ENCODE measurements around the gene ICA1L. TPM values are rescaled to one million over a fixed set of nuclear protein-coding genes. Genes with fewer than 3 reads are reported as not detected.

The ICA1L gene
- polyA plus RNA-seq, 1 experiment: 3.3 TPM

DNA sequence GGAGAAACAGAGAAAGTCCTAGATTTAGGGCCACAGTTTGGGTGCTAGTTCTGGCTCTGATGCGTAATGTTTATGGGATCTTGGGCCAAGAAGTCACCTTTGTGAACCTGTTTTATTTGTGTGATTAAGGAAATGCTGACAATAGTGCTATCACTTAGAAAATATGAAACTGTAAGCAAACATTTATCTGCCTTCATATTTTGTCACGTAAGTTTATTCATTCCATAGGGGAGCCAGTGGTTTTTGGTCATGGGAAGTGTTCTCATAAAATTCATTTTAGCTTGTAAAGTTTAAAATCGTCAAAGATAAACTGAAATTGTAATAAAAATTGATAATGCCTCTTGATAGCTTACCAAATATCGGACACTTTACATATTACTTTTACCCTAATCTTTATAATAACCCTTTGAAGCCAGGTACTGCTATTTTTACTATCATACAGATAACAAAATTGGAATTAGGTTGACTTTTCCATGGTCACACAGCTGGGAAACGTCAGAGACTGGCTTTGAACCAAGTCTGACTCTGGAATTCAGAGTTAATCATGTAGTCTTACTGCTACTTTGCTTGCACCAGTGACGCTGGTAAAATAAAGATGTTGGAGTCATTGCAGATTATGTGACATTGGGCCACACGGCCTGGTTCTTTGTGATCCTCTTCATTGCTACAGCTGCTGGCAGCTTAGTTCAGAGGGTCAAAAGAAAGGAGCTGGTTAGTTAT is 99.7 kb downstream of the ICA1L start:
- CTCF ChIA-PET: interaction anchor here (0.9 to 1.8 kb wide), 2 partner anchors 183 kb away, joined by 3 to 6 read pairs; no protein-coding TSS in a partner anchor
- POLR2A ChIA-PET: no interaction called here

DNA sequence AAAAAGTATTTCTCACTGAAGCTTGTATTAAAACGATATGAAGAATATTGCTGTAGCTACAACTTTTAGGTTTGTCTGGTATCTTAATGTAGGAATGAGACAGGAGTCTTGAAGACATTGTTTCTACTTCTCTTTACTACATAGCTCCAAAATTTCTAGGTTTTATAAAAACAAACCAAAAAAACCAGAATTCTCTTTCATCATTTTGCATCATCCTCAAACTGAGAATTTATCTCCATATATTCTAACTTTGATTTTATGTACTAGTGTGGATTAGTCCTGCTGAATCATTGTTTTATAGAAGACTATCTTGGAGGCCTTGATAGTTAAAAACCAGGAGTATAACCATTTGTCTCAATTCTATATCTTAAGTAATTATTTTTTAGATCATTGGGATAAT is 100.2 kb downstream of the ICA1L start:
- ChIA-PET CTCF (interaction anchor here (0.9 kb wide), 1 partner anchor 182 kb away, joined by 3 read pairs; no protein-coding TSS in a partner anchor), POLR2A (no interaction called here)
- Histone ChIP-seq H3K4me3 (ENCODE audit: low read depth, low read length) (no peak overlapping the region), H3K27ac (ENCODE audit: low read depth, low read length) (no peak overlapping the region), H3K9me3 (ENCODE audit: control insufficient read depth, insufficient read depth, low read length) (no peaks in the 10 kb centered on the region), H3K27me3 (ENCODE audit: control insufficient read depth, insufficient read depth, low read length) (no peaks in the 10 kb centered on the region)
- DNase-seq (ENCODE audit: low read depth, low spot score): no peak
- TF ChIP-seq, protein P1, sequence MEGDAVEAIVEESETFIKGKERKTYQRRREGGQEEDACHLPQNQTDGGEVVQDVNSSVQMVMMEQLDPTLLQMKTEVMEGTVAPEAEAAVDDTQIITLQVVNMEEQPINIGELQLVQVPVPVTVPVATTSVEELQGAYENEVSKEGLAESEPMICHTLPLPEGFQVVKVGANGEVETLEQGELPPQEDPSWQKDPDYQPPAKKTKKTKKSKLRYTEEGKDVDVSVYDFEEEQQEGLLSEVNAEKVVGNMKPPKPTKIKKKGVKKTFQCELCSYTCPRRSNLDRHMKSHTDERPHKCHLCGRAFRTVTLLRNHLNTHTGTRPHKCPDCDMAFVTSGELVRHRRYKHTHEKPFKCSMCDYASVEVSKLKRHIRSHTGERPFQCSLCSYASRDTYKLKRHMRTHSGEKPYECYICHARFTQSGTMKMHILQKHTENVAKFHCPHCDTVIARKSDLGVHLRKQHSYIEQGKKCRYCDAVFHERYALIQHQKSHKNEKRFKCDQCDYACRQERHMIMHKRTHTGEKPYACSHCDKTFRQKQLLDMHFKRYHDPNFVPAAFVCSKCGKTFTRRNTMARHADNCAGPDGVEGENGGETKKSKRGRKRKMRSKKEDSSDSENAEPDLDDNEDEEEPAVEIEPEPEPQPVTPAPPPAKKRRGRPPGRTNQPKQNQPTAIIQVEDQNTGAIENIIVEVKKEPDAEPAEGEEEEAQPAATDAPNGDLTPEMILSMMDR (IDR thresholded peaks at IDR 0.05; ENCODE audit: low read depth, low read length): no peak

More for the DNA sequence above, 99.7 kb downstream of the ICA1L start:
- Histone ChIP-seq H3K27me3 (ENCODE audit: control insufficient read depth, insufficient read depth, low read length) (no peaks in the 10 kb centered on the region), H3K9me3 (ENCODE audit: control insufficient read depth, insufficient read depth, low read length) (no peaks in the 10 kb centered on the region), H3K4me3 (ENCODE audit: low read depth, low read length) (no peak overlapping the region), H3K27ac (ENCODE audit: low read depth, low read length) (no peak overlapping the region)
- peak; percentile 18 for DNase-seq (ENCODE audit: low read depth, low spot score)
- TF ChIP-seq, protein P1 (IDR thresholded peaks at IDR 0.05; ENCODE audit: low read depth, low read length): no peak

DNA sequence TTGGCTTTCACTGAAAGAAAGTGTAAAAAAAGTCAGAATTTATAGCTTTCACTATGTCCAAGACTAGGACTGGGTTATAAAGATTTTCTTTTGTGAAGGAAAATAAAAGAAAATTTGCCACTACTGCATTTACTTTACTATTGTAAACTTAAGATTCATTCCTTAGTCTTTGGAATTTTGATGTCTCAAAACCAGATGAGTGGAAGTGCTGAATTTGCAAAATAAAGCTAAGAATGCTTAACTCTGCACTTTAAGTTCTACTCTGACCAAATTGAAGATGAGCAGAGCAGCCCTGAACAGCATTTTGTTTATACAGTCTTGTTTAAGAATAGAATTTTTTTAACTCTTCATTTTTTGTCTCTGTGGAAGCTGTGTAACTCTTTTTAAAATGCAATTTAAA is 102.4 kb downstream of the ICA1L start:
- ChIA-PET CTCF (interaction anchor here (1.3 kb wide), 1 partner anchor 11 kb away, joined by 6 read pairs; no protein-coding TSS in a partner anchor), POLR2A (interaction anchor here (0.6 kb wide), 1 partner anchor 103 kb away, joined by 3 read pairs; no protein-coding TSS in a partner anchor)
- Histone ChIP-seq H3K9me3 (ENCODE audit: control insufficient read depth, insufficient read depth, low read length) (no peaks in the 10 kb centered on the region), H3K27ac (ENCODE audit: low read depth, low read length) (no peak overlapping the region), H3K4me3 (ENCODE audit: low read depth, low read length) (no peak overlapping the region), H3K27me3 (ENCODE audit: control insufficient read depth, insufficient read depth, low read length) (no peaks in the 10 kb centered on the region)
- DNase-seq (ENCODE audit: low read depth, low spot score): no peak
- TF ChIP-seq, protein P1 (IDR thresholded peaks at IDR 0.05; ENCODE audit: low read depth, low read length): no peak

DNA sequence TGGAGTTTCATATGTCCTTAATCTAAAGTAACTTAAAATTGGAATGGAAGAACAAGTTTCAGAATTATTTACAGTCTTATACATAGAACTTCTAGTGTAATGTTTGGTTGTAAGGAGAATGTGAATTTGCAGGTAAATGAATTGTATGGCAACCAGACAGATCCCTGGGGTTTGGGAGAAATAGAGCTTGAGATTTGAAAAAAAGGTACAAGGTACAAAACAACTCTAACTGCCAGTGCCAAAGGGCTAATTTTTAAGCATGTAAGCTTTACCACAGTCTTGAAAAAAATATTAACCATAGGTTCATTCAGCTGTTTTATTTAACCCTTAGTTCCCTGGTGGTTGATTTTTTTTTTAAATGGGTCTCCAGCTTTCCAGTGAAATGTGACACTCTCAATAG is 103.3 kb downstream of the ICA1L start:
- TF ChIP-seq, protein P1 (IDR thresholded peaks at IDR 0.05; ENCODE audit: low read depth, low read length): no peak
- Histone ChIP-seq H3K27ac (ENCODE audit: low read depth, low read length) (no peak overlapping the region), H3K9me3 (ENCODE audit: control insufficient read depth, insufficient read depth, low read length) (no peaks in the 10 kb centered on the region), H3K27me3 (ENCODE audit: control insufficient read depth, insufficient read depth, low read length) (no peaks in the 10 kb centered on the region), H3K4me3 (ENCODE audit: low read depth, low read length) (no peak overlapping the region)
- POLR2A ChIA-PET: no interaction called here
- CTCF ChIA-PET: interaction anchor here (1.0 to 1.3 kb wide), 2 partner anchors 10 to 19 kb away, joined by 3 to 6 read pairs; no protein-coding TSS in a partner anchor
- no peak for DNase-seq (ENCODE audit: low read depth, low spot score)

DNA sequence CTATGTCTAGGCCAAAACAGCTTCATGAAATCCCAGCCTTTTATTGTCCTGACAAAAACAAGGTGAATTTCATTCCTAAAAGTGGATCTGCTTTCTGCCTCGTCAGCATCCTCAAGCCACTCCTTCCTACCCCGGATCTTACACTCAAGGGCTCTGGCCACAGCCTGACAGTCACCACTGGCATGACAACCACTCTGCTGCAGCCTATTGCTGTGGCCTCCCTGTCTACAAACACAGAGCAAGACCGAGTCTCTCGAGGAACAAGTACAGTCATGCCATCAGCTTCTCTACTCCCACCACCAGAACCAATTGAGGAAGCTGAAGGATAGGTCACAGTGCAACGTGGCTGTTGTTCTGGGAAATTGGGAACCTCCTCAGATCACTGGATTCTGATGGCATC is 106.1 kb downstream of the ICA1L start:
- no peaks in the 10 kb centered on the region for H3K9me3 ChIP-seq (ENCODE audit: control insufficient read depth, insufficient read depth, low read length)
- no peak overlapping the region for H3K27ac ChIP-seq (ENCODE audit: low read depth, low read length)
- POLR2A ChIA-PET: no interaction called here
- no peak overlapping the region for H3K4me3 ChIP-seq (ENCODE audit: low read depth, low read length)
- CTCF ChIA-PET: no interaction called here
- no peaks in the 10 kb centered on the region for H3K27me3 ChIP-seq (ENCODE audit: control insufficient read depth, insufficient read depth, low read length)
- DNase-seq (ENCODE audit: low read depth, low spot score): no peak
- TF ChIP-seq, protein P1 (IDR thresholded peaks at IDR 0.05; ENCODE audit: low read depth, low read length): no peak
